Islet of Langerhans (tissue), 1 donor: ENCODE results near the gene AFAP1.

Experiments
- FAIRE-seq: peaks from one replicate; lab custom pipeline; 2011; peaks lifted over from hg19 to GRCh38; lab: Jason Lieb, UNC

Gene AFAP1

DNA sequence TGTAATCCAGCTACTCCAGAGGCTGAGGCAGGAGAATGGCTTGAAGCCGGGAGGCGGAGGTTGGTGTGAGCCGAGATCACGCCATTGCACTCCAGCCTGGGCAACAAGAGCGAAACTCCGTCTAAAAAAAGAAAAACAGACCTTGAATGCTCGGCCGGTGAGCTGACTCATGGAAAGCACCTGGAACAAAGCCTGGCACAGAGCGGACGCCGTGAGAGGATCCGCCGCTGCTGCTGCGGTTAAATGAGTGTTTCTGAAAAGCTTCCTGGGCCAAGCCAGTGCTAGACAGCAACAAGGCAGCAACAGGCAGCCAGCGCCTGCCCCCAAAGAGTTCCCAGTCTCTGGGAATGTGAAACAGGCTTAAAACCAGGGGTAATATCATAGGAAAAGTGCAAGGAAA lies 186.4 kb downstream of the AFAP1 start:
- FAIRE-seq: no peak

GRCh38 chr4:7752649-7753048 lies 187.0 kb downstream of the AFAP1 start:
- no peak for FAIRE-seq

DNA sequence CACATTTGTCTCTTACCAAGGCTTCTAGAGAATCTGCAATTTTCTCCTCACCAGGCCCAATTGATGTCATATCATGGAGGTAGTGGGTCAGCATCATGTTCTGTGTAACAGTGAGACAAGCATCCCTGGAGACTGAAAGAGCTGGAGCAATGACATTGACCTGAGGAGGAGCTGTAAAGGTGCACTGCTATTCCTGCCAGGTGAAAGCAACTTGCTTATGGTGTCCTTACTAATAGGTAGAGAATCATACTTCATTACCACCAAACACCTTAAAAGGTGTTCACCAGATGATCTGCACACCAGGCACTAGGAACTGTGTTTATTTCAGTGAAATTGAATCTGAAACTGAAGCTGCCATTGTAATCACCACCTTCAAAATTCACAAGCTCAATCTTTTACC lies 188.7 kb downstream of the AFAP1 start:
- FAIRE-seq: no peak

GRCh38 chr4:7750523-7750922 lies 189.1 kb downstream of the AFAP1 start:
- FAIRE-seq: no peak

- FAIRE-seq: no peak
Measured at GRCh38 chr4:7747566-7747965, 192.1 kb downstream of the AFAP1 start.

DNA sequence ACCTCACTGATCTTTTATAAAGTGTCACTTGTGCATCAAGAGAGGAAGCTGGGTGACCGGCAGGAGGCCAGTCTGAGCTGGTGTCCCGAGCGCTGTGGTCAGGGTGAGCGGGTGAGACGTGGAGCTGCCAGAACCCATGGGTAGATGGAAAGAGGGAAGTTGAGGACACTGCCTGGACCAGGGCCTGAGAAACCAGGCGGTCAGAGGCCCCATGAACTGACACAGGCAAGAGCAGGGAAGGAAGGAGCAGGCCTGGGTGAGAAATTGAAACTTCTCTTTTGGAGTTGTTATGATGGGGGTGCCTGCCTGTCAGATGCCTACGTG lies 192.6 kb downstream of the AFAP1 start:
- no peak for FAIRE-seq

- no peak for FAIRE-seq
Measured at GRCh38 chr4:7746351-7747061, 193.2 kb downstream of the AFAP1 start.

GRCh38 chr4:7745301-7745885 lies 194.3 kb downstream of the AFAP1 start:
- no peak for FAIRE-seq

- FAIRE-seq: no peak
Measured at GRCh38 chr4:7744142-7744804, 195.4 kb downstream of the AFAP1 start.

- FAIRE-seq: no peak
Measured at GRCh38 chr4:7742807-7743280, 196.8 kb downstream of the AFAP1 start.

DNA sequence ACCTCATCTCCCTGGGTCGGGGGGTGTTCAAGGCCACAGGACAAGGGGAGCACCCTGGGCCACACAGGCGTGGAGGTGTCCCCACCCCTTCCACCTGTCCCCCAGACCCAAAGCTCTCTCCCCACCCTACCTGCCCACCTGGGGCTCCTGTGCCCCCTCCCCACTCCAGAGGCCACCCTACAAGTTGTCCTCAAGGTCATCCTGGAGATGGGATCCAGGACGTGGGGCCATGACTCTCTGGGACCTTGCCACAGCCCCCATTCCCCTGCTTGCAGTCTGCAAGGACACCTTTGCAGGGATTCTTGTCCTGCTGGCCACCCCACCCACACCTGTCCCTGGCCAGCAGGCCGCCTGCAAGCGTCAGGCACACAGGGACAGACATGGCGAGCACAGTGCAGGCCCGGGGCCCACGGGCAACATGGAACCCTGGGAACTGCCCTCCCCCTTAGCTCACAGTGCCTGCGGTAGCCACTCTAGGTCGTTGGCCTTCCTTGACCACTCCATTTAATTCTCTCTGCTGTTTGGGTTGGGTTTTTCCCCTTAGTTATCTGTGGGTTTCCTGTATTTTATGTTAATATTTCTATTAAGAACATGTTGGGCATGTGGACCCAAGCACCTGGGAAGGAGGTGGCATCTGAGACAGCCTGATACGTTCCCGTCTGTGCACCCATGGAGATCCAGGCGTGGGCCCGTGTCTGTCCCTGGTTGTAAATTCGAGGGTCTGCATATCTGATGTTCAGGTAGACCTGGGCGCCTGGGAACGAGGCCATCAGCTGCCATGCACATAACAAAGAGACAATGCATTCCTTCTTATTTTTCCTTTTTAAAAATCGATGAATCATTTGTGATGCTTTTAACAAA lies 197.5 kb downstream of the AFAP1 start:
- no peak for FAIRE-seq

GRCh38 chr4:7740866-7741525 lies 198.7 kb downstream of the AFAP1 start:
- FAIRE-seq: no peak

DNA sequence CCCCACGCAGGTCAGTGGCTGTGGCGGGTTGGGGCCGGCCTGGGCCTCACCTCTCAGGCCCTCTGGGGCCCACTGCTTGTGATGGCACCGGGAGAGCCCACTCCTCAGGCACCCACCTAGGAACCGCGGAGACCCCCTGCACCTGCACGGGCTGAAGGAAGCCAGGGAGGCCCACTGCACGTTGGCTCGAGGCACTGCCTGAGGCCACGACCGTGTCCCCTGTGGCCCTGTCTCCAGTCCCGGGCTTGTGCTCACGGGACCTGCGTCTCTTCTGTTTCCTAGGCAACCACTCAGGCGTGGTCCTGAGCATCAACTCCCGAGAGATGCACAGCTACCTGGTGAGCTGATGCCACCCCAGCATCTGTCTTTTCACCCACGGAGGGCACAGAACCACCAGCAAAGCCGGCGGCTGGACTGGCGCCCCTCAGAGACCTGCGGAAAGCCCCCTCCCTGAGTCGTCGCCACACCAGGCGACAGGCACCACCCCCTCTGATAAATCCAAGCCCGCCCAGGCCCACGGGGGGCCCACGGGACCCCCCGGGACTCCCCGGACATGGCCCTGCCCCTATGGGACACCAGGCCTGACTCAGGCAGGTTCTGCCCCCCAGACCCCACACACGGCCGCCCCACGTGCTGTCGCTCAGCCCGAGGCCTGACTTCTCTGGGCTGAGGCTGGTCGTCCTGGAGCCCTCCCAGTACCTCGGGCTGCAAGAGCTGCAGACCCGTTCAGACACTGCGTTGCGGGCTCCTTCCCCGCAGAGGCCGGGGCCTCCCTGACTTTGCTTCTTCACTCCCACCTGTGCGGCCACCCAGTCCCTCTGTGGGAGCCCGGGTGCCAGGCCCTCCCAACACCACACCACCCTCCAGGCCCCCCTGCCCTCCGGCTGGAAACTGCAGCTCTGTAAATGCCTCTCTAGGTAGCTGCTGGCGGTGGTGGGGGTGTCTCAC lies 199.5 kb downstream of the AFAP1 start:
- no peak for FAIRE-seq

GRCh38 chr4:7739077-7739917 lies 200.4 kb downstream of the AFAP1 start:
- no peak for FAIRE-seq

- FAIRE-seq: no peak
Measured at GRCh38 chr4:7738458-7739076, 201.1 kb downstream of the AFAP1 start.

DNA sequence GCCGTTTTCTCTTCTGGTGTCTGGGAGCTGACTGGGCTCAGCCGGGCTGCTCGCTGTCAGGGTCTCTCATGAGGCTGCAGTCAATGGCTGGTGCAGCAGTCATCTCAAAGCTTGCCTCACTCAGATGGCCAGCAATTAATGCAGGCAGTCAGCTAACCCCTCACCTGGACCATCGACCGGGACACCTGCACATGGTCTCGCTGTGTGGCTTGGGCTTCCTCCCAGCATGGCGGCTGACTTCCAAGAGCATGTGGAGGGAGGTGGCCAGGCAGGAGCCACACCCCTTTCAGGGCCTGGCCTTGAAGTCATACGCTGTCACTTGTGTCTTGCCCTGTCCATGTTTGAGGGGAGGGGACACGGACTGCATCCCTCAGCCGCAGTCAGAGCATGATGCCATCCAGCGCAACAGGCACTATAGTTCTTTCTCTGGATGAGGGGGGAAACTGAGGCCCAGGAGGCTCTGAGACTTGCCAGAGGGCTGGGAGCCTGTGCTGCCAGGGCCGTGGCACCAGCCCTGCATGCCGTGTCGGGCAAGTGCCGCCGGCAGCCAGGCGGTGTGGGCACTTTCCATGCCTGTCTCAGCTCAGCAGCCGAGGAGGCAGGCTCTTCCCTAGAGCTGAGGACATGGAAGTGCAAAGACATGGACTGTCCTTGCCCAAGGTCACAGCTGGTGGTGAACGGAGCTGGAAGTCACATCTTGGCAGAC lies 201.8 kb downstream of the AFAP1 start:
- FAIRE-seq: no peak

DNA sequence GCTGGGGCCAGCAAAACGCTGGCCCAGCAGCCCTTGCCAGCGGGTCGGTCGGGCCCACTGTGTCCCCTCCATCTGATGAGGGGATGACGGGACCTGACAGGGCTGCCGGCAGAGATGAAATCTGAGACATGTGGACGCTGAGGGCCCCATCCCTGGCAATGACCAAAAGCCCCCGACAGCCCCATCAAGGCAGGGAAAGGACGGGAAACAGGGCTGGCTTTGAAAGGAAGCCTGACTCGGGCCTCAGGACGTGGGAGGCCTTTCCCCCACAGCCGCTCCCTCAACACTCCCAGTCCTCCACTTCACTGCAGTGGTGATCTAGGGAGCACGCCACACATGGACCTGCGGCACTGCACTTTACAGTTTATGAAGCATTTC lies 202.4 kb downstream of the AFAP1 start:
- no peak for FAIRE-seq

GRCh38 chr4:7736436-7737267 lies 203.0 kb downstream of the AFAP1 start:
- FAIRE-seq: no peak
